Thyroid gland (tissue), 4 donors: ENCODE measurements around the gene GGT6.

Source experiments
- CTCF ChIP-seq, 6 experiments: fragments of 200-600 bp in 3 of 6; fragments of 450-650 bp in 3 of 6; sonication (generic) in 3 of 6; IDR thresholded peaks; one replicate each; pipeline ENCODE4 v1.5.1; 2016 to 2019; ENCODE audit warnings: antibody characterized with exemption in 6 of 6, mild to moderate bottlenecking in 2 of 6, inconsistent platforms in 1 of 6, moderate library complexity in 1 of 6
- POLR2A ChIP-seq, 2 donors: fragments of 450-650 bp; IDR thresholded peaks; one replicate each; pipeline ENCODE4 v1.6.1; 2017; ENCODE audit warnings: antibody characterized with exemption in 2 of 2, mild to moderate bottlenecking in 2 of 2, moderate library complexity in 1 of 2

- TF ChIP-seq CTCF (IDR thresholded peaks at IDR 0.05) (no peak), POLR2A (IDR thresholded peaks at IDR 0.05) (no peak)
Observed at GRCh38 chr17:4549781-4550533, 10.4 kb downstream of the GGT6 start.
